Adipose tissue (tissue), 3 donors: ENCODE data around the gene AQP4. TPM values are rescaled to one million over a fixed set of nuclear protein-coding genes. Genes with fewer than 3 reads are reported as not detected.

Source experiments
- H3K27ac ChIP-seq: one replicate; pipeline ENCODE4 v1.5.1; 2013; ENCODE audit warnings: low read depth, low read length
- WGBS, 3 donors: extraction: QIAGEN DNeasy Blood & Tissue Kit; methylation state at CpG; one replicate each; pipeline ENCODE4 v1.1.7; 2013; 5-methylcytosine and 5-hydroxymethylcytosine counted together
- polyA plus RNA-seq, 3 donors: library from polyadenylated mRNA; stranded (reverse); fragments of 200-250 nt; gene quantifications; one replicate each; pipeline ENCODE4 v1.2.3, GENCODE V29; 2013
- donor health status: healthy with polysubstance abuse.
- donor health status: Bipolar disorder and iron deficiency.
- donor health status: healthy.

The AQP4 gene
- polyA plus RNA-seq, 3 donors, result 0.13 to 0.52 TPM; not detected in 1

- no peak overlapping the region for H3K27ac ChIP-seq
- 55 to 70% (median 66%) methylated on average over 10 of the region's 10 CpGs for whole genome bisulfite sequencing, 3 donors
These were observed 11.1 kb downstream of the AQP4 start for GRCh38 chr18:26854292-26854881.

GRCh38 chr18:26853401-26853800 is 12.1 kb downstream of the AQP4 start:
- WGBS, 3 donors, result 86 to 87% (median 86%) methylated on average over 2 of the region's 2 CpGs

GRCh38 chr18:26843760-26844159 is 21.7 kb downstream of the AQP4 start:
- H3K27ac ChIP-seq, result no peak overlapping the region
- 65 to 100% (median 94%) methylated on average over 1 of the region's 1 CpG for WGBS, 3 donors

More at GRCh38 chr18:26853401-26853800, 12.1 kb downstream of the AQP4 start:
- no peak overlapping the region for H3K27ac ChIP-seq

- 51 to 82% (median 77%) methylated on average over 5 of the region's 5 CpGs for WGBS, 3 donors
These were observed 24.5 kb downstream of the AQP4 start for GRCh38 chr18:26840965-26841364.

GRCh38 chr18:26839609-26840008 is 25.9 kb downstream of the AQP4 start:
- WGBS, 3 donors, result 44 to 55% (median 54%) methylated on average over 2 of the region's 2 CpGs
- H3K27ac ChIP-seq, result no peak overlapping the region

More at GRCh38 chr18:26840965-26841364, 24.5 kb downstream of the AQP4 start:
- no peak overlapping the region for H3K27ac ChIP-seq

- 86 to 98% (median 97%) methylated on average over 11 of the region's 11 CpGs for WGBS, 3 donors
- H3K27ac ChIP-seq, result no peak overlapping the region
These were observed 33.2 kb downstream of the AQP4 start for GRCh38 chr18:26832302-26832701.

- WGBS, 3 donors, result 74 to 78% (median 77%) methylated on average over 3 of the region's 3 CpGs
- no peak overlapping the region for H3K27ac ChIP-seq
These were observed 37.9 kb downstream of the AQP4 start for GRCh38 chr18:26827581-26827980.

GRCh38 chr18:26826656-26827235 is 38.8 kb downstream of the AQP4 start:
- no peak overlapping the region for H3K27ac ChIP-seq
- 59 to 66% (median 63%) methylated on average over 6 of the region's 6 CpGs for WGBS, 3 donors

- H3K27ac ChIP-seq, result no peak overlapping the region
- 86 to 92% (median 90%) methylated on average over 1 of the region's 1 CpG for WGBS, 3 donors
These were observed 44.3 kb downstream of the AQP4 start for GRCh38 chr18:26821181-26821580.

- no peak overlapping the region for H3K27ac ChIP-seq
- WGBS, 3 donors, result 73 to 86% (median 84%) methylated on average over 1 of the region's 1 CpG
These were observed 46.5 kb downstream of the AQP4 start for GRCh38 chr18:26819046-26819445.

GRCh38 chr18:26818461-26818860 is 47.0 kb downstream of the AQP4 start:
- H3K27ac ChIP-seq, result no peak overlapping the region
- 56 to 83% (median 76%) methylated on average over 1 of the region's 1 CpG for WGBS, 3 donors

GRCh38 chr18:26813043-26813442 is 52.5 kb downstream of the AQP4 start:
- WGBS, 3 donors, result 19 to 65% (median 42%) methylated on average over 1 of the region's 1 CpG
- H3K27ac ChIP-seq, result no peak overlapping the region

GRCh38 chr18:26812462-26812861 is 53.0 kb downstream of the AQP4 start:
- H3K27ac ChIP-seq, result no peak overlapping the region
- WGBS, 3 donors, result 45 to 86% (median 84%) methylated on average over 3 of the region's 3 CpGs

GRCh38 chr18:26809346-26809745 is 56.2 kb downstream of the AQP4 start:
- WGBS, 3 donors, result 72 to 75% (median 75%) methylated on average over 5 of the region's 5 CpGs
- no peak overlapping the region for H3K27ac ChIP-seq

GRCh38 chr18:26806224-26806623 is 59.3 kb downstream of the AQP4 start:
- 55 to 68% (median 59%) methylated on average over 1 of the region's 1 CpG for WGBS, 3 donors
- no peak overlapping the region for H3K27ac ChIP-seq

- H3K27ac ChIP-seq, result no peak overlapping the region
- 23 to 44% (median 43%) methylated on average over 1 of the region's 1 CpG for WGBS, 3 donors
These were observed 61.0 kb downstream of the AQP4 start for GRCh38 chr18:26804519-26804918.

GRCh38 chr18:26803643-26804042 is 61.9 kb downstream of the AQP4 start:
- no peak overlapping the region for H3K27ac ChIP-seq

GRCh38 chr18:26802330-26803200 is 62.9 kb downstream of the AQP4 start:
- 58 to 65% (median 62%) methylated on average over 4 of the region's 4 CpGs for WGBS, 3 donors
- H3K27ac ChIP-seq, result no peak overlapping the region
